HG02970 (cell line): ENCODE data around the gene ANKRD40CL.

Source experiments
- ATAC-seq: cut with Tn5 transposase; IDR thresholded peaks from one replicate; pipeline ENCODE4 v1.9.1; 2021; ENCODE audit warnings: mild to moderate bottlenecking, moderate library complexity, moderate number of reproducible peaks; ENCODE audit not compliant: unreplicated experiment, low FRiP score

ANKRD40CL gene

DNA sequence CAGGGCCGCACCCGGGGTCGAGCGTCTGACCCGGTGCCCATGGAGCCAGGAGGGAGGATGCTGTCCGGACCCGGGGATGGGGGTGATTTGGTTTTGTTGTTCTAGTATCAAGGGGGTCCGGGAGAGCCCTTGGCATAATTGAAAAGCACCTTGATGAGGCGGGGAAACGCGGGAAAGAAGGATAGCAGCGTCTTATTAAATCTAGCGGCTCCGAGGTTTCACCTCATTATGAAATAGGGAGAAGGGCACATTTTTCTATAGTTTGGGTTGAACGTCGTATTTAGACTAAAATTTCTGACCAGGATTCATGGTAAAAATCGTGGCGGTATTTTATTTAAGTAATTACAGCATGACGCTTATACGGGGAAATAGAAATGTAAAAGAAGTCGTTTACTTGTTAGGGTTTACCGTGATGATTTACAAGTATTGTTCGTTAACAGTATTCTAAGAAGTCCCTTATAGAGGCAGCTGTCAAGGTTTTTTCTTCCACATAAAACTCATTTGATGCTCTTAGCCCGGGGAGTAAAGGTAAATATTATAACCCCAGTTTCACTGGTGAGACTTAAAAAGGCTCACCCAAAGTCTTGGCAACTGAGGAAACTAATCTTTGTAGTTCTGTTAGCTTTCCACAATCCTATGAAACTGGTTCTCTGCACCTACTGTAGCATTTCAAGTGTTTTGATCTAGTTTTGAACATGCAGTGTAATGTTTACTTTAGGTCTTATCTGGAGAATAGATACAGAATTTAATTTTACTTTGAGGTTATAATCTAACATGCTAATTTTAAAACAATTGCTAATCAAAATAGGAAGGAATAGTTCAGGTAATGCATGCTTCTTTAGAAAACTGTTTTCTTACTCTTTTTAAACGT lies 47.2 kb downstream of the ANKRD40CL start:
- no peak for ATAC-seq

DNA sequence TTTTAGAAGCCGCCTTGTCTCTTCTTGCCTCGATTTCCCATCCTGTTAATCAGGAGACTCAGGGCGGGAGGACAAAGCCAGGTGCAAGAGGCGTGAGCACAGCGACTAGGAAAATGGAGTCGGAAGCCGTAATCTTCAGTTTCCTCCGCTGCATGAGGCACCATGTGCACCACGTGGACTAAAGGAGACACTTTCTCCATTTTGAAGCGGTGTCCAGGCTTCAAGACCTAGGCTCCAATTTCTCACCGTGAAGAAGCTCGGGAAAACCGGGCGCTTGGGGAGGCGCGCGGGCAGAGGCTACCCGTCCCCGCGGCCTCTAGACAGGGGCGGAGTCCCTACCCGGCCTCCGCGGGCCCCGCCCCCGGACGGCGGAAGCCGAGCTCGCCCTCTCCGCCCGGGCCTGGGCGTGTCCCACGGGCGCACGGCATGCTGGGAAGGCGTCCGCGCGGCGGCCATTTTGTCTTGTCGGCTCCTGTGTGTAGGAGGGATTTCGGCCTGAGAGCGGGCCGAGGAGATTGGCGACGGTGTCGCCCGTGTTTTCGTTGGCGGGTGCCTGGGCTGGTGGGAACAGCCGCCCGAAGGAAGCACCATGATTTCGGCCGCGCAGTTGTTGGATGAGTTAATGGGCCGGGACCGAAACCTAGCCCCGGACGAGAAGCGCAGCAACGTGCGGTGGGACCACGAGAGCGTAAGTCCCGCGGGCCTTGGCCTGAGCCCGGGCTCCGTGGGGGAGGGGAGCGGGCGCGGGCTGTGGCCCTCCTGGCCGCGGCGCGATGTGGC lies 48.0 kb downstream of the ANKRD40CL start, which contains the start of gene LUC7L3:
TSS of gene LUC7L3 (plus strand) at position 460 of the 780 bp plus-strand sequence. CDS start at position 590, 130 bp downstream.
- peak; percentile 88 for ATAC-seq

DNA sequence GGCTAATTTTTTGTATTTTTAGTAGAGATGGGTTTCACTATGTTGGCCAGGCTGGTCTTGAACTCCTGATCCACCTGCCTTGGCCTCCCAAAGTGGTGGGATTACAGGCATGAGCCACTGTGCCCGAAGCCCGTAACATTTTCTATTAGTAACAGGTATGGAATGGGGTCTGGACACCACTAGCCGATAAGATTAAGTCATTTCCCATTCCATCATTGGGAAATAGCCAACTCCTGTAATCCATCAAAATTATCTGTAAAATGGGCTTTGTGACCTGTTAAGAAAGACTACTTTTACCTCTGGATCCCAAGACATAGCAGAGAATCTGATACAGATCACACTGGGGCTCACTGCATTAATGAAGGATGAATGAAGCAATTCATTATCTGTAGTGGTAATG lies 51.8 kb downstream of the ANKRD40CL start:
- ATAC-seq: no peak

- ATAC-seq: no peak
These were observed 54.7 kb downstream of the ANKRD40CL start for GRCh38 chr17:50712641-50713040.
